ENCODE data around the gene UBTF.
A peak's percentile ranks its signal among the peaks of the same experiment; 100 is the strongest.
"Not testable (repeated sequence)": the region's sequence is repeated elsewhere in the genome, so short reads cannot be mapped to it uniquely, and the experiment has no call there.

Gene UBTF

DNA sequence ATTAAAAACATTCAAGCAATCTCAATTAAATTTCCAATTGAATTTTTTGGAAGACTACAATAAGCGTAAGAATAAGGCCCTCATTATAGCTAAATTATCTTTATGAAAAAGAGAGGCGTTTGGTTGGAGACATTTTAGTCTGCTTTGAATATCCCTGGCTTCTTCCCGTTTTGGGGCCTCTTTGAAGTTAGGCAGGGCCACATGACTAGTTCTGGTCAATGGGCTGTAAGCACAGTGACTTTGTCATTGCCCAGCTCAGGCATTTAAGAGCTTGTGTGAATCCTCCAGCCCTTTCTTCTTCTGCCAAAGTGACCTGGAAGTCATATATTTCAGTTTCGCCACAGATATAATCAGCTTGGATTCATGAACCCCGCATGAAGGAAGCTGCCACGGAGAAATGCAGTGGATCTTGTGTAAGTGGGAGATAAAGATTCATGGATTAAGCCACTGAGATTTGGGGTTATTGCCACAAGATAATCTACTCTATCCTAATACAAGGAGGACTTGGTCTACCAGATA lies 21.7 kb upstream of the UBTF start:
- no peak for DNase-seq (ENCODE audit: low spot score)

DNA sequence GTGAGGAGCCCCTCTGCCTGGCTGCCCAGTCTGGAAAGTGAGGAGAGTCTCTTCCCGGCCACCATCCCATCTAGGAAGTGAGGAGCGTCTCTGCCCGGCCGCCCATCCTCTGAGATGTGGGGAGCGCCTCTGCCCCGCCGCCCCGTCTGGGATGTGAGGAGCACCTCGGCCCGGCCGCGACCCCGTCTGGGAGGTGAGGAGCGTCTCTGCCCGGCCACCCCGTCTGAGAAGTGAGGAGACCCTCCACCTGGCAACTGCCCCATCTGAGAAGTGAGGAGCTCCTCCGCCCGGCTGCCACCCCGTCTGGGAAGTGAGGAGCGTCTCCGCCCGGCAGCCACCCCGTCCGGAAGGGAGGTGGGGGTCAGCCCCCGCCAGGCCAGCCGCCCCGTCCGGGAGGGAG lies 18.4 kb upstream of the UBTF start:
- not testable (repeated sequence) for DNase-seq (ENCODE audit: low spot score)

GRCh38 chr17:44236444-44236991 lies 17.0 kb upstream of the UBTF start:
- no peak for DNase-seq (ENCODE audit: low spot score)

GRCh38 chr17:44235583-44235936 lies 16.1 kb upstream of the UBTF start:
- DNase-seq (ENCODE audit: low spot score), result no peak

DNA sequence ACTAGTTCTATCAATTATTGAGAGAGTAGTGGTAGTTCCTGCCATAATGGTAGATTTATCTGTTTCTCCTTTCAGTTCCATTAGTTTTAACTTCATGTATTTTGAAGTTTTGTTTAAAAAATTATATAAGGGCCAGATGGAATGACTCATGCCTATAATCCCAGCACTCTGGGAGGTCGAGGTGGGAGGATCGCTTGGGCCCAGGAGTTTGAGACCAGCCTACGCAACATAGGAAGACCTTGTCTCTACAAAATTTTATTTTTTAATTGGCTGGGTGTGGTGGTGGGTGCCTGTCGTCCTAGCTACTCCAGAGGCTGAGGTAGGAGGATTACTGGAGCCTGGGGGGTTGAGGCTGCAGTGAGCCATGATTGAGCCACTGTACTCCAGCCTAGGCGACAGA lies 14.1 kb upstream of the UBTF start:
- DNase-seq (ENCODE audit: low spot score), result no peak

DNA sequence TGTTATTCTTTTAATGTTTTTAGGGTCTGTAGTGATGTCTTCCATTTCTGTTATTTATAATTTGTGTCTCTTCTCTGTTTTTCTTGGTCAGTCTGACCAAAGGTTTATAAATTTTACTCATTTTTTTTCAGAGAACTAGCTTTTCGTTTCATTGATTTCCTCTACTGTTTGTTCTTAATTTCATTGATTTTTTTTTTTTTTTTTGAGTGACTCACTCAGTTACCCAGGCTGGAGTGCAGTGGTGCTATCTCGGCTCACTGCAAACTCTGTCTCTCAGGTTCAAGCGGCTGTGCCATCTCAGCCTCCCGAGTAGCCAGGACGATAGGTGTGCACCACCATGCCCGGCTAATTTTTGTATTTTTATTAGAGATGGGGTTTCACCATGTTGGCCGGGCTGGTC lies 12.6 kb upstream of the UBTF start:
- DNase-seq (ENCODE audit: low spot score), result no peak

- no peak for DNase-seq (ENCODE audit: low spot score)
Observed at GRCh38 chr17:44230140-44230539, 10.7 kb upstream of the UBTF start.

DNA sequence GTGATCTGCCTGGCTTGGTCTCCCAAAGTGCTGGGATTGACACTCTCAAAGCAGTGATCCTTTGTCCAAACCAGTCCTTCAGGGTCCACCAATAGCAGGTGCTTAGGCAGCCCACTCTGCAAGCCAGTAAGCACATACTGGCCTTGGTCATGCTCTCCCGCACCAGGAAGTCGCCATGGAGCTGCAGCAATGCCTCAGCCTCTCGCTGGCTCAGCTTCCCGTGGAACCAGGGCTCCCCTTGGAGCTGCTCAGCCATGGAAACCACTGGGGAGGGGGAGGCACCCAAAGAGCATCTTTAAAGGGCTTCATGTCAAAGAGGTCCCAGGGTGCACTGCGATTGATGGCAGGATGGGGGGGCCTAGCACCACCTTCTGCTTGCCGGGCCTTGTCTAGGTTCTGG lies 9.6 kb upstream of the UBTF start:
- no peak for DNase-seq (ENCODE audit: low spot score)

- no peak for DNase-seq (ENCODE audit: low spot score)
Observed at GRCh38 chr17:44223541-44224071, 4.1 kb upstream of the UBTF start.

DNA sequence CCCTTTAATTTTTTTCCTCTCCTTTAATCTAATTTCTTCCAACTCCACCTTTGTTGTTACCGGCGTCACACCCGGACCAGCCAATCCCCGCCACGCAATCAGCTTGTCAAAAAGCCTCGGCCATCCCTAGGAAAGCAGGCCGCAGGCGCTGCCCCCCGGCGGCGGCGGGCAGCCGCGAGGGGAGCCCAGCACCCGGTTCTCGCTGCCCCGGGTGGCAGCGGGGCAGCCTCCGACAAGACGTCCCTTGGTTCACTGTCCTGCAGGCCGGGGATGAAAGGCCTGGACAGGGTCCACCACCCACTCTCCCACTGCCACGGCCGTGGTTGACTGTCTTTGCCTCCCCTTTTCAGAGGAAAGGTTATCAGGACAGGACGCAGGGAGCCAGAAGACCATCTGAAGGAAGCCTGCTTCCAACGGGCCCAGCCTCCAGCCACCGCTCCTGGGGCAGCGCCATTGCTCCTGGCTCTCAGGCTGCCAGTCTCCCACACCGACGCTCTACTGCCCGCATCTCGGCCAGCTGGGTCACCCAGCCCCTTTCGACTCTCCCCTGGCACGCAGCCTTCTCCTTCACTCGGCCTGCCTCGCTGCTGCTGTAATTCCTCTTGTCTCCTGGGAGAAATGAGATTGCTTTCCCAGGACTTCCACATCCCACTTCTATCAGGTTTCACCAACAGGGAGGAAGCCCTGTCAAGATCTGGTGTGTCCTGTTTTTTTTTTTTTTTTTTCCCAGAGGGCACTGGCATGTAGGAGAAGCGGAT lies 2.8 kb upstream of the UBTF start:
- DNase-seq (ENCODE audit: low spot score), result no peak

GRCh38 chr17:44221862-44222111 lies 2.3 kb upstream of the UBTF start:
- no peak for DNase-seq (ENCODE audit: low spot score)

- DNase-seq (ENCODE audit: low spot score), result peak; percentile 92
Observed at GRCh38 chr17:44221084-44221861, 1.8 kb upstream of the UBTF start.

DNA sequence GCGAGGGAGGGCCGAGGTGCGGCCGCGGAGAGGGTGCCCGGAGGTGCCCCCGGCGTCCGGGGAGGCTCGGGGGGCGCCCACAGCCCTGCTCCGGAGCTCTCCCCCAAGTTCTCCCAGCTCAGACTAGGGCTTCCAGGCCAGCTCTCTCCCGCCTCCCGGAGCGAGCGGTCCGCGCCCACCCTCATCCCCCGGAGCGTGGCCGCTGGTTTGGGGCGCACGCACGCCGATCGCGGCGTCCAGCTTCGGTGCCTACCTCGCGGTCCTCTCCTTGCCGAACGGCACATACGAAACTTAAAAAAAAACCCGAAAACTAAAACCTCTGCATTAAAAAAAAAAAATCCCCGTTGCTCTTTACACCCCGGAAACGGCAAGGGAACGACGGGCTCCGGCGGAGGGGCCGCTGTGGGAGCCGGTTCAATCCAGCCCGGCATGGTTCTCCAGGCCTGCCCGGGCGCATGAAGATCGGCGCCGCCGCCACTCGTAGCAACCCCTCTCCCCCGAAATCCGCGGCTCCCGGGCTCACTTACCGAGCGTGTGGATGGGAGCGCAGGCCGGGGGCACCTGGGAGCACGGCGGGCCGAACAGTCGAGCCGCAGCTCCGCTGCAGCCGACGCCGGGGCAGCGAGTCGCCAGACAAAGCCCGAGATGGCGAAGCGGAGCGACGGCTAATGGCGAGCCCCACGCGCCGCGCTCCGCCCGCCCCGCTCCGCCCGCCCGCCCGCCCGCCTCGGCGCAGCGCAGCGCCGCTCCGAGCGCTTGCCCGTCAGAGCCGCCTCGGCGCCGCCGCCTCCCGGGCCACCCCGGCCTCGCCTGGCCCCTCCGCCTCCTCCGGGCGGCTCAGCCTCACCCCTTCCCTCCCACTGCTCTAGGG lies 973 bp upstream of the UBTF start:
- peak; percentile 79 for DNase-seq (ENCODE audit: low spot score)

GRCh38 chr17:44219108-44219615 lies 313 bp downstream of the UBTF start:
- peak; percentile 78 for DNase-seq (ENCODE audit: low spot score)

- peak; percentile 91 for DNase-seq (ENCODE audit: low spot score)
Observed at GRCh38 chr17:44218344-44219107, 949 bp downstream of the UBTF start.

GRCh38 chr17:44217738-44218343 lies 1.6 kb downstream of the UBTF start:
- DNase-seq (ENCODE audit: low spot score), result no peak

- no peak for DNase-seq (ENCODE audit: low spot score)
Observed at GRCh38 chr17:44216694-44217093, 2.8 kb downstream of the UBTF start.

GRCh38 chr17:44216173-44216572 lies 3.3 kb downstream of the UBTF start:
- no peak for DNase-seq (ENCODE audit: low spot score)

GRCh38 chr17:44214896-44215295 lies 4.6 kb downstream of the UBTF start:
- DNase-seq (ENCODE audit: low spot score), result no peak

DNA sequence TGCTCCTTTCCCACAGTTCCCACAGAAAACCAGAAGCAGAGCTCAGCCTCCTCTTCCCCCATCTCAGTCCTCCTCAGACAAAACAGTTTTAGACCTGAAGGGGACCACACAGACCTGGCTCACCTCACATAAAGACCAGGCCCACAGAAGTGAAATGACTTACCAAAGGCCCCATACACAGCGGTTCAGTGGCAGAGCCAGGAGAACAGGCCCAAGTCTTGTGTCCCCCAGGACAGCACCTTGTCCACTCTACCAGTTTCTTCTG lies 5.3 kb downstream of the UBTF start:
- no peak for DNase-seq (ENCODE audit: low spot score)

Data from left forelimb (tissue), 1 donor.